NB4 (cell line): ENCODE results near the gene SNRNP25.
"Not testable (repeated sequence)": the region's sequence is repeated elsewhere in the genome, so short reads cannot be mapped to it uniquely, and the experiment has no call there.

Source experiments
- DNase-seq: peaks from one replicate; pipeline ENCODE4 v3.0.0; 2010; ENCODE audit warnings: low read depth
- H3K4me3 ChIP-seq: one replicate; pipeline ENCODE4 v1.5.1; 2011; ENCODE audit warnings: mild to moderate bottlenecking, low read depth, low read length, moderate library complexity
- MYC ChIP-seq: IDR thresholded peaks from 2 replicates; pipeline ENCODE4 v1.6.1; 2011; ENCODE audit warnings: low read depth, low read length
- POLR2A ChIP-seq: IDR thresholded peaks from 2 replicates; pipeline ENCODE4 v1.6.1; 2011; ENCODE audit warnings: mild to moderate bottlenecking; ENCODE audit not compliant: insufficient read length; ENCODE audit errors: extremely low read depth
- TF ChIP-seq, protein P1 (sequence below): IDR thresholded peaks from one replicate; pipeline ENCODE4 v1.5.1; 2012; ENCODE audit warnings: low read depth, low read length
- TF ChIP-seq, protein P2 (sequence below): IDR thresholded peaks from 2 replicates; pipeline ENCODE4 v1.6.1; 2011; ENCODE audit warnings: low read depth, low read length

The SNRNP25 gene

GRCh38 chr16:44655-45054 is 9.0 kb upstream of the SNRNP25 start:
- no peak for DNase-seq
- no peak overlapping the region for H3K4me3 ChIP-seq
- TF ChIP-seq, protein P1, sequence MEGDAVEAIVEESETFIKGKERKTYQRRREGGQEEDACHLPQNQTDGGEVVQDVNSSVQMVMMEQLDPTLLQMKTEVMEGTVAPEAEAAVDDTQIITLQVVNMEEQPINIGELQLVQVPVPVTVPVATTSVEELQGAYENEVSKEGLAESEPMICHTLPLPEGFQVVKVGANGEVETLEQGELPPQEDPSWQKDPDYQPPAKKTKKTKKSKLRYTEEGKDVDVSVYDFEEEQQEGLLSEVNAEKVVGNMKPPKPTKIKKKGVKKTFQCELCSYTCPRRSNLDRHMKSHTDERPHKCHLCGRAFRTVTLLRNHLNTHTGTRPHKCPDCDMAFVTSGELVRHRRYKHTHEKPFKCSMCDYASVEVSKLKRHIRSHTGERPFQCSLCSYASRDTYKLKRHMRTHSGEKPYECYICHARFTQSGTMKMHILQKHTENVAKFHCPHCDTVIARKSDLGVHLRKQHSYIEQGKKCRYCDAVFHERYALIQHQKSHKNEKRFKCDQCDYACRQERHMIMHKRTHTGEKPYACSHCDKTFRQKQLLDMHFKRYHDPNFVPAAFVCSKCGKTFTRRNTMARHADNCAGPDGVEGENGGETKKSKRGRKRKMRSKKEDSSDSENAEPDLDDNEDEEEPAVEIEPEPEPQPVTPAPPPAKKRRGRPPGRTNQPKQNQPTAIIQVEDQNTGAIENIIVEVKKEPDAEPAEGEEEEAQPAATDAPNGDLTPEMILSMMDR: no peak
- TF ChIP-seq, protein P2, sequence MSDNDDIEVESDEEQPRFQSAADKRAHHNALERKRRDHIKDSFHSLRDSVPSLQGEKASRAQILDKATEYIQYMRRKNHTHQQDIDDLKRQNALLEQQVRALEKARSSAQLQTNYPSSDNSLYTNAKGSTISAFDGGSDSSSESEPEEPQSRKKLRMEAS: no peak
- no peak for TF ChIP-seq MYC
- TF ChIP-seq POLR2A: no peak

DNA sequence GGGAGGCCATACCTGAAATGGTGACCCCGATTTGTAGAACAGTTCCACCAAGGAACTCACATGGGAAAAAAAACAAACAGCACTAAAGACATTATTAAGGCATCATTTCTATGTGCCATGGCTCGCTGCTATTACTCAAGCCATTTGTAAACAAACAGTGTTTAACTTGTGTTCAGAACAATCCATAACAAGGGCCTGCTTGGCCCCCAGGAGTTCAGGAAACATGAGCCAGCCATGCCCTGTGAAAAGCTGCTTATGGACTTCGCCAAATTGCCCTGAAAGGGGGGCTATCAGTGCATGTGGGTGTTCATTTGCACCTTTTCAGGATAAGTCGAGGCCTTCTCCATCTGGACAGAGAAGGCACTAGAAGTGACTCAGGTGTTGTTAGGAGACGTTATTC is 8.2 kb upstream of the SNRNP25 start:
- DNase-seq: no peak
- no peak overlapping the region for H3K4me3 ChIP-seq
- TF ChIP-seq, protein P1: no peak
- TF ChIP-seq POLR2A (no peak), MYC (no peak)
- TF ChIP-seq, protein P2: no peak

DNA sequence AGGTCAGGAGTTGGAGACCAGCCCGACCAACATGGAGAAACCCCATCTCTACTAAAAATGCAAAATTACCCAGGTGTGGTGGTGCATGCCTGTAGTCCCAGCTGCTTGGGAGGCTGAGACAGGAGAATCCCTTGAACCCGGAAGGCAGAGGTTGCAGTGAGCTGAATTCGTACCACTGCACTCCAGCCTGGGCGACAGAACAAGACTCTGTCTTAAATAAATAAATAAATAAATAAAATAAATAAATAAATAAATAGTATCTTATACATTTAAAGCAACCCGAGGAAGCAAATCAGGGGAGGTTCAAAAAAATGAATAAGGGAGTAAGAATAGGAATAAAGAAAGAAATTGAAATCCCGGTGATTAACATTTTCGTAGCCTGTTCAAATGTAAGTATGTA is 7.1 kb upstream of the SNRNP25 start:
- DNase-seq, H3K4me3 ChIP-seq: not testable (repeated sequence)

- TF ChIP-seq, protein P2: no peak
- TF ChIP-seq POLR2A: no peak
- no peak for TF ChIP-seq MYC
- TF ChIP-seq, protein P1: no peak
- no peak for DNase-seq
- no peak overlapping the region for H3K4me3 ChIP-seq
Measured at GRCh38 chr16:47234-47633, 6.4 kb upstream of the SNRNP25 start.

DNA sequence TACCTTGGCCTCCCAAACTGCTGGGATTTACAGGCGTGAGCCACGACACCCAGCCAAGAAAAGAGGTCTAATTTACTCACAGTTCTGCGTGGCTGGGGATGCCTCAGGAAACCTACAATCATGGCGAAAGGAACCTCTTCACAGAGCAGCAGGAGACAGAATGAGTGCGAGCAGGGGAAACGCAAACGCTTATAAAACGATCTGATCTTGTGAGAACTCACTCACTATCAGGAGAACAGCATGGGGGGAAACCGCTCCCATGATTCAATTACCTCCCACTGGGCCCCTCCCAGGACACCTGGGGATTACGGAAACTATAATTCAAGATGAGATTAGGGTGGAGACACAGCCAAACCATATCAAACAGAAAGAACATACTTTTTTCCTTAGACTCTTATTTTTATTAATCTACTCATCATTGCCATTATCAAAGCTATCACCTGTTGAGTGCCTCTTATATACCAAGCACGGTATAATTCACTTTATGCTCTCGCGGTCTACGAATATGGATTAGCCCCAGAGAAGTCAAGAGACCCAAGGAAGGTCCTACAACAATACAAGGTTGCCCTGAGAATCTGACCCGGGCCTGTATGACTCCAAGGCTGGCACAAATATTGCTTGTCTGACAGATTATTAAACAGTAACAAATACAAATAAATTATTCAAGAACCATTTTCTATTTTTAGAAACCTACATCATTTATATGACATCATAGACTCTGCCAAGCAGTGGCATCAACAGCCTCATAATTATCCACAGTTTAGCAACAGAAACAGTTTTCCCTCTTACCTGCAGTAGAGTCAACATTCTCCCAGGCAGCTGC is 2.6 kb upstream of the SNRNP25 start:
- TF ChIP-seq, protein P2: no peak
- no peak for TF ChIP-seq POLR2A
- TF ChIP-seq, protein P1: no peak
- no peak for TF ChIP-seq MYC
- peak overlapping the region; percentile 49 for H3K4me3 ChIP-seq
- DNase-seq: no peak

GRCh38 chr16:54237-54581 is 581 bp downstream of the SNRNP25 start:
- TF ChIP-seq, protein P2: no peak
- TF ChIP-seq, protein P1: no peak
- TF ChIP-seq POLR2A: no peak
- peak overlapping the region; percentile 65 for H3K4me3 ChIP-seq
- no peak for DNase-seq
